ENCODE data around the gene AMDHD2.

GRCh38 chr16:2523801-2524231, 3.6 kb downstream of the AMDHD2 start:
- TF ChIP-seq CTCF (IDR thresholded peaks at IDR 0.05 in 4 of 5, conservative IDR thresholded peaks at IDR 0.05 in 1 of 5) (no peak), POLR2A (IDR thresholded peaks at IDR 0.05) (no peak)
